GM12872 (cell line): Measurements from ENCODE around the gene PCMT1.

Experiments used
- CTCF ChIP-seq: IDR thresholded peaks from 3 replicates; pipeline ENCODE4 v1.5.1; 2011; ENCODE audit warnings: low read depth, mild to moderate bottlenecking, low read length, moderate library complexity; ENCODE audit not compliant: insufficient read depth

PCMT1 gene

GRCh38 chr6:149749594-149750135 lies at the start of gene PCMT1:
Gene PCMT1, plus strand, starts transcription at chr6:149749741. Its CDS starts 161 bp downstream, at chr6:149749902.
- no peak for TF ChIP-seq CTCF

GRCh38 chr6:149701714-149702113 lies 47.8 kb upstream of the PCMT1 start:
- no peak for TF ChIP-seq CTCF

GRCh38 chr6:149711711-149712110 lies 37.8 kb upstream of the PCMT1 start:
- TF ChIP-seq CTCF: no peak

GRCh38 chr6:149714442-149714841 lies 35.1 kb upstream of the PCMT1 start:
- no peak for TF ChIP-seq CTCF

- no peak for TF ChIP-seq CTCF
These were observed 33.2 kb upstream of the PCMT1 start for GRCh38 chr6:149716181-149716963.

- TF ChIP-seq CTCF: no peak
These were observed 32.3 kb upstream of the PCMT1 start for GRCh38 chr6:149717255-149717587.

GRCh38 chr6:149717588-149718458 lies 31.7 kb upstream of the PCMT1 start, which contains the start of gene LATS1:
Gene LATS1, minus strand, starts transcription at chr6:149718101. Its CDS starts 15,975 bp downstream, at chr6:149702126.
- TF ChIP-seq CTCF: no peak
